Stimulated activated CD4-positive, alpha-beta T cell treated with anti-CD3 and anti-CD28 coated beads, TNF-alpha, amount 100 ng/mL, for 4 hours (primary cell): ENCODE results near the gene DNAJB8.

Experiments used
- DNase-seq, 3 experiments: peaks; one replicate each; pipeline ENCODE4 v3.0.0-alpha.2; 2020; ENCODE audit warnings: low read depth in 3 of 3

DNAJB8 gene

GRCh38 chr3:128464188-128464587 lies 2.5 kb downstream of the DNAJB8 start:
- DNase-seq: no peak

GRCh38 chr3:128463771-128464170 lies 2.9 kb downstream of the DNAJB8 start:
- DNase-seq: no peak

- no peak for DNase-seq
Observed at GRCh38 chr3:128463354-128463753, 3.3 kb downstream of the DNAJB8 start.

- DNase-seq: no peak
Observed at GRCh38 chr3:128462931-128463330, 3.8 kb downstream of the DNAJB8 start.

GRCh38 chr3:128462341-128462910 lies 4.3 kb downstream of the DNAJB8 start:
- DNase-seq: no peak

- DNase-seq: no peak
Observed at GRCh38 chr3:128461731-128462130, 5.0 kb downstream of the DNAJB8 start.

GRCh38 chr3:128459461-128459820 lies 7.2 kb downstream of the DNAJB8 start:
- no peak for DNase-seq

- no peak for DNase-seq
Observed at GRCh38 chr3:128458746-128459460, 7.8 kb downstream of the DNAJB8 start.

- DNase-seq: no peak
Observed at GRCh38 chr3:128457937-128458336, 8.8 kb downstream of the DNAJB8 start.

GRCh38 chr3:128456776-128457715 lies 9.6 kb downstream of the DNAJB8 start:
- DNase-seq: no peak

GRCh38 chr3:128455786-128456748 lies 10.6 kb downstream of the DNAJB8 start:
- no peak for DNase-seq

GRCh38 chr3:128455116-128455515 lies 11.6 kb downstream of the DNAJB8 start:
- no peak for DNase-seq

GRCh38 chr3:128454310-128454618 lies 12.4 kb downstream of the DNAJB8 start:
- no peak for DNase-seq

GRCh38 chr3:128453501-128454309 lies 13.0 kb downstream of the DNAJB8 start:
- DNase-seq: no peak

- no peak for DNase-seq
Observed at GRCh38 chr3:128452678-128453275, 13.9 kb downstream of the DNAJB8 start.

GRCh38 chr3:128452120-128452519 lies 14.6 kb downstream of the DNAJB8 start:
- DNase-seq: no peak

- DNase-seq: no peak
Observed at GRCh38 chr3:128449111-128449638, 17.5 kb downstream of the DNAJB8 start.

GRCh38 chr3:128448491-128448890 lies 18.2 kb downstream of the DNAJB8 start:
- no peak for DNase-seq

GRCh38 chr3:128447561-128448013 lies 19.1 kb downstream of the DNAJB8 start:
- no peak for DNase-seq

- no peak for DNase-seq
Observed at GRCh38 chr3:128446821-128447220, 19.9 kb downstream of the DNAJB8 start.
